ENCODE measurements around the gene SUN5.
"Not testable (repeated sequence)": the region's sequence is repeated elsewhere in the genome, so short reads cannot be mapped to it uniquely, and the experiment has no call there.

Gene SUN5

DNA sequence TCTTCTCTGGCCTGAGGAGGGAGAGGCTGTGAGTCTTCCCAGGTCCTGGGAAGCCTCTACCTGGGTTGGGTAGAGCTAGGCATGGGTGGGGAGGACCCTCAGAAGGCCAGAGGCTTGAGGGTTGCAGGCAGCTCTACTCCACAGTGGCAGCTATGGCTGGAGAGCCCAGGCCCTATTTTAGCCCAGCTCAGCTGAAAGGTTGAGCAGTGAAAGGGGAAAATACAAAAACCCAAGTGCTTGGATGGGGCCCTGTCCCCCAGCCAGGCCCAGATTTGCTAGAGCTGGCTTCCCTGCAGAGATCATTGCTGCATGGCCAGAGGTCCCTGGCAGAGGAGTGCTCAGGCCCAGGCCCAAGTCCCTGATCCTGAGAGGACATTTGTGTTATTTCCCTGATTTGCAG is 45.7 kb downstream of the SUN5 start:
- Histone ChIP-seq H3K9me3 (ENCODE audit: control insufficient read depth, insufficient read depth, low read length) (no peaks in the 10 kb centered on the region), H3K27me3 (ENCODE audit: control insufficient read depth, insufficient read depth, low read length) (peaks cover 5% of the 10 kb centered on the region), H3K4me1 (ENCODE audit: control insufficient read depth, insufficient read depth, low read length) (no peaks in the 10 kb centered on the region), H3K36me3 (ENCODE audit: control insufficient read depth, insufficient read depth, low read length) (no peaks in the 10 kb centered on the region), H3K9ac (ENCODE audit: low read depth, low read length) (no peak overlapping the region), H3K4me3 (ENCODE audit: low read depth, low read length) (no peak overlapping the region)

DNA sequence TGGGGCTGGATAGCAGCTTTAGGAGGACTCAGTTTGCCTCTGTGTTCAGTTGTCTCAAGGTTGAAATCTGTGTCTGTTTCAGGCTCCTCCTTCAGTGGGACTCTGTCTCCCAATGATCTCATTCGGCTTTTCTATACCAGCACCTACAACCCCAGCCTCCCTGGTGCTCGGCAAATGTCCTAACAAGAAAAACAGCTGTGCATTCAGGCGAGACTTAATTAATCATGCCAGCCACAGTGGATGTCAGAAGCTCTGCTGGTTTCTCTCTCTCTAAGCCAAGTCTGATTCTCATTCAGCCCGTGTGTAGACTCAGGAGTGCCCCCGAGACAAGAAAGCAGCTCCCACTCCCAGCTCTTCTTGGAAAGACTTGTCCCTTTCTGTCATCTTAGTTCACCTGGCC is 46.8 kb downstream of the SUN5 start:
- H3K4me1 ChIP-seq (ENCODE audit: control insufficient read depth, insufficient read depth, low read length): no peaks in the 10 kb centered on the region
- no peaks in the 10 kb centered on the region for H3K36me3 ChIP-seq (ENCODE audit: control insufficient read depth, insufficient read depth, low read length)
- H3K9me3 ChIP-seq (ENCODE audit: control insufficient read depth, insufficient read depth, low read length): no peaks in the 10 kb centered on the region
- peaks cover 16% of the 10 kb centered on the region for H3K27me3 ChIP-seq (ENCODE audit: control insufficient read depth, insufficient read depth, low read length)
- H3K4me3 ChIP-seq (ENCODE audit: low read depth, low read length): no peak overlapping the region
- H3K9ac ChIP-seq (ENCODE audit: low read depth, low read length): no peak overlapping the region

- H3K9ac ChIP-seq (ENCODE audit: low read depth, low read length); H3K4me1 ChIP-seq (ENCODE audit: control insufficient read depth, insufficient read depth, low read length); H3K4me3 ChIP-seq (ENCODE audit: low read depth, low read length); H3K36me3 ChIP-seq (ENCODE audit: control insufficient read depth, insufficient read depth, low read length); H3K9me3 ChIP-seq (ENCODE audit: control insufficient read depth, insufficient read depth, low read length): not testable (repeated sequence)
- peaks cover 71% of the 10 kb centered on the region for H3K27me3 ChIP-seq (ENCODE audit: control insufficient read depth, insufficient read depth, low read length)
Observed at GRCh38 chr20:32950539-32950938, 53.7 kb downstream of the SUN5 start.

DNA sequence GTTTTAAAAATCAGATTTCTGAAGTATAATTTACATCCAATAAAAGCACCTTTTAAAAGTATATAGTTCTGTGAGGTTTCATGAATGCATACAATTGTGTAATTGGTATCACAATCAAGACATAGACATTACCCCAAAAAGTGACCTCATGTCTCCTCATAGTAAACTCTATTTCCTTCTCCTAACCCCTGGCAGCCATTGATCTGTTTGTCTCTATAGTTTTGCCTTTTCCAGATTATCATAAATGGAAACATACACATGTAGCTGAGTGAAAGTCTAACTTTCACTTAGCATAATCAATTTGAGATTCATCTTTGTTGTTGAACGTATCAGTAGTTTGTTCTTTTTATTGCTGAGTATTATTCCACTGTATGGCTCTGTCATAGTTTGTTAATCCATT is 57.6 kb downstream of the SUN5 start:
- Histone ChIP-seq H3K4me1 (ENCODE audit: control insufficient read depth, insufficient read depth, low read length) (no peaks in the 10 kb centered on the region), H3K27me3 (ENCODE audit: control insufficient read depth, insufficient read depth, low read length) (peaks cover 47% of the 10 kb centered on the region), H3K4me3 (ENCODE audit: low read depth, low read length) (no peak overlapping the region), H3K9me3 (ENCODE audit: control insufficient read depth, insufficient read depth, low read length) (no peaks in the 10 kb centered on the region), H3K9ac (ENCODE audit: low read depth, low read length) (no peak overlapping the region), H3K36me3 (ENCODE audit: control insufficient read depth, insufficient read depth, low read length) (no peaks in the 10 kb centered on the region)

GRCh38 chr20:32945710-32946221 is 58.5 kb downstream of the SUN5 start:
- Histone ChIP-seq H3K4me3 (ENCODE audit: low read depth, low read length) (no peak overlapping the region), H3K9me3 (ENCODE audit: control insufficient read depth, insufficient read depth, low read length) (no peaks in the 10 kb centered on the region), H3K9ac (ENCODE audit: low read depth, low read length) (no peak overlapping the region), H3K36me3 (ENCODE audit: control insufficient read depth, insufficient read depth, low read length) (no peaks in the 10 kb centered on the region), H3K27me3 (ENCODE audit: control insufficient read depth, insufficient read depth, low read length) (peaks cover 39% of the 10 kb centered on the region), H3K4me1 (ENCODE audit: control insufficient read depth, insufficient read depth, low read length) (no peaks in the 10 kb centered on the region)

DNA sequence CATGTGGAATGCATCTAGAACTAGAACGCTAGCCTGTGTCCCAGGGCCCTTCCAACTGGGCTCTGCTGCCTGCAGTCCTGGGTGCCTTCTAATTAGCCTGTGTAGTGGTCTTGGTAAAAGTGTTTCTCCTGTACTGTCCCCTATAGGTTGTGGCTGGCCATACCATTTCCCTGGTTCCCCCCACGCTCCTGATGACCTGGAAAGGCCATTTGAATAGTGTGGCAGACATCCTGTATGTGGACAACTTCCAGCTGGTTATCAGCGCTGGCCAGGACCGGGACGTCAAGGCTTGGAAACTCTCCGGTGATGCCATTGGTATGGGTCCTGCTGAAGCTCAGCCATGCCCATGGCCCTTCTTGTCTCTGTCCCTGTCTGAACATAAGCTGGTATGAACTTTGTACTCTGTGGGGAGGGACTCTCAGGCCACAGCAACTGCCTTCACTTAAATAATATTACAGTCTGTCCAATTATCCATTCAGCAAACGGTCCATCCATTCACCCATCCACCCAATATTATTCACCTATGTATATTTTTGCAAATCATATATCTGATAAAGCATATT is 60.7 kb downstream of the SUN5 start:
- Histone ChIP-seq H3K27me3 (ENCODE audit: control insufficient read depth, insufficient read depth, low read length) (peaks cover 23% of the 10 kb centered on the region), H3K36me3 (ENCODE audit: control insufficient read depth, insufficient read depth, low read length) (no peaks in the 10 kb centered on the region), H3K4me3 (ENCODE audit: low read depth, low read length) (no peak overlapping the region), H3K9me3 (ENCODE audit: control insufficient read depth, insufficient read depth, low read length) (no peaks in the 10 kb centered on the region), H3K9ac (ENCODE audit: low read depth, low read length) (no peak overlapping the region), H3K4me1 (ENCODE audit: control insufficient read depth, insufficient read depth, low read length) (no peaks in the 10 kb centered on the region)

GRCh38 chr20:32941155-32941885 is 62.9 kb downstream of the SUN5 start:
- no peak overlapping the region for H3K9ac ChIP-seq (ENCODE audit: low read depth, low read length)
- H3K4me3 ChIP-seq (ENCODE audit: low read depth, low read length): no peak overlapping the region
- no peaks in the 10 kb centered on the region for H3K36me3 ChIP-seq (ENCODE audit: control insufficient read depth, insufficient read depth, low read length)
- H3K9me3 ChIP-seq (ENCODE audit: control insufficient read depth, insufficient read depth, low read length): no peaks in the 10 kb centered on the region
- no peaks in the 10 kb centered on the region for H3K4me1 ChIP-seq (ENCODE audit: control insufficient read depth, insufficient read depth, low read length)
- peaks cover 4% of the 10 kb centered on the region for H3K27me3 ChIP-seq (ENCODE audit: control insufficient read depth, insufficient read depth, low read length)

DNA sequence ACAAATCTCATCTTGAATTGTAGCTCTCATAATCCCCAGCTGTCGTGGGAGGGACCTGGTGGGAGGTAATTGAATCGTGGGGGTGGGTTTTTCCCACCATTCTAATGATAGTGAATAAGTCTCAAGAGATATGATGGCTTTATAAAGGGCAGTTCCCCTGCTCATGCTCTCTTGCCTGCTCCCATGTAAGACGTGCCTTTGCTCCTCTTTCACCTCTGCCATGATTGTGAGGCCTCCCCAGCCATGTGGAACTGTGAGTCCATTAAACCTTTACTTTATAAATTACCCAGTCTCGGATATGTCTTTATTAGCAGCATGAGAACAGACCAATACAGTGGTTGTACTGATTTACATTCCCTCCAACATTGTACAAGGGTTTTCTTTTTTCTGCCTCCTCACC is 69.7 kb downstream of the SUN5 start:
- no peak overlapping the region for H3K9ac ChIP-seq (ENCODE audit: low read depth, low read length)
- H3K4me3 ChIP-seq (ENCODE audit: low read depth, low read length): no peak overlapping the region
- H3K36me3 ChIP-seq (ENCODE audit: control insufficient read depth, insufficient read depth, low read length): no peaks in the 10 kb centered on the region
- no peaks in the 10 kb centered on the region for H3K4me1 ChIP-seq (ENCODE audit: control insufficient read depth, insufficient read depth, low read length)
- no peaks in the 10 kb centered on the region for H3K27me3 ChIP-seq (ENCODE audit: control insufficient read depth, insufficient read depth, low read length)
- no peaks in the 10 kb centered on the region for H3K9me3 ChIP-seq (ENCODE audit: control insufficient read depth, insufficient read depth, low read length)

All from iPS-15b (cell line).